ENCODE data around the gene LUC7L3.

GRCh38 chr17:50787106-50787505, 67.7 kb downstream of the LUC7L3 start:
- TF ChIP-seq CTCF (IDR thresholded peaks at IDR 0.05; ENCODE audit: low read depth, low read length) (no peak), POLR2A (IDR thresholded peaks at IDR 0.05; ENCODE audit: extremely low read depth, insufficient read length) (no peak), MYC (IDR thresholded peaks at IDR 0.05; ENCODE audit: low read depth, low read length) (no peak), MAX (IDR thresholded peaks at IDR 0.05; ENCODE audit: low read depth, low read length) (no peak)

All from NB4 (cell line).